ENCODE measurements around the gene INSR. TPM values are rescaled to one million over a fixed set of nuclear protein-coding genes. Genes with fewer than 3 reads are reported as not detected.

Gene INSR
- total and polyA plus RNA-seq, 2 experiments from 2014 or later: 19.2 to 52.1 TPM

DNA sequence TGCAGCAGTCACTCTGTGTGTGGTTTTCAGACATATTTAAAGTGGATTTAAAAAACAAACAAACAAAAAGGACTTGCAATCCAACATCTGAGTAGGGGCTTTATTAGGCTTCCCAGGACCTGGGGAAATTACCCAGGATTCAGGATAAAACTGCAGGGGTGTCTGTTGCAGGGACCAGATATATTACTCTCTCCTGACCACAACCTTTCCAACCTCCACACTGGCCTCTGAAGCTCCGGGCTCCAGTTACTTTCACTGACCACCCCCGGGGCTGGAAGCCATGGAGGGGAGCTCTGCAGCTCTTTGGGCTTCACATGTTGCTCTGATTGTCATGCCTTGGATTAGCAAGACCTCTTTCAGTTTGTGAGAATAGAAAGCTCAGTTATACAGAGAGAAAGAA lies 75.2 kb downstream of the INSR start (continued):
- no peak for TF ChIP-seq ZNF462 (CRISPR knock-in tag; IDR thresholded peaks at IDR 0.05)

DNA sequence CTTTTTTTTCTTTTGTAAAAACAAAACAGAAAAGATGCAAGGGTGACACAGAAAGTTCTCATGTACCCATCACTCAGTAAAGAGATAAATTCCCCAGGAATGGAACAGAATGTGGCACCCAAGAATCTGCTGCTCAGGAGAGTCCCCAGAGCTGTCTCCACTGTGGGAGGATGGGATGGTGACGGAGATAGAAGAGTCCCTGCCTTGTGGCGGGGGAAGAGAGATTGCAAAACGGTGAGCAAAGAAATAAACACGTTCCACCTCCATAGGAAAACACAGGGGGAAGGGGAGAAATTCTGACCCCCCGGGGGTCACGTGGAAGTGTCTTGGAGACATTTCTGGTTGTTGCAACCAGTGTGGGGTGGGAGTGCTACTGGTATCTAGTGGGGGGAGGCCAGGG lies 76.4 kb downstream of the INSR start:
- TF ChIP-seq ZNF114 (CRISPR knock-in tag; IDR thresholded peaks at IDR 0.05) (no peak), REST (IDR thresholded peaks at IDR 0.05; ENCODE audit: unreplicated experiment) (no peak), CREB1 (CRISPR knock-in tag; IDR thresholded peaks at IDR 0.05; ENCODE audit: low read depth) (no peak), STAT1 (IDR thresholded peaks at IDR 0.05; ENCODE audit: unreplicated experiment) (no peak), EZH2phosphoT487 (IDR thresholded peaks at IDR 0.05; ENCODE audit: unreplicated experiment) (no peak), CTCF (conservative IDR thresholded peaks at IDR 0.05; ENCODE audit: low read depth in 2 of 2) (no peak)
- H3K4me2 ChIP-seq: no peak overlapping the region
- ATAC-seq: no peak
- H3K36me3 ChIP-seq (ENCODE audit: insufficient read depth): no peaks in the 10 kb centered on the region
- Mint-ChIP-seq H3K4me3 (no peak overlapping the region), H3K4me1 (peaks cover 21% of the 10 kb centered on the region), H3K27ac (no peak overlapping the region), H3K27me3 (ENCODE audit: insufficient read depth, low read depth, poor library complexity) (peaks cover 1% of the 10 kb centered on the region), H3K9me3 (no peaks in the 10 kb centered on the region), H3K36me3 (ENCODE audit: low read depth) (no peaks in the 10 kb centered on the region; the same call in 2 of the 3 replicates)
- H3K9me2 ChIP-seq (ENCODE audit: insufficient read depth): no peaks in the 10 kb centered on the region
- H3K27ac ChIP-seq (ENCODE audit: low read depth): no peak overlapping the region
- H2AFZ ChIP-seq: no peak overlapping the region
- no peaks in the 10 kb centered on the region for H4K20me1 ChIP-seq (replicated peaks; ENCODE audit: insufficient read depth)
- DNase-seq (ENCODE audit: low spot score): no peak
- 0 out of 2 replicates have a peak, but pooled peaks cover 5% of the 10 kb centered on the region for H3K79me2 ChIP-seq (replicated peaks; ENCODE audit: insufficient read depth)
- peaks cover 20% of the 10 kb centered on the region for H3K4me1 ChIP-seq (ENCODE audit: insufficient read depth)
- H3F3A ChIP-seq (replicated peaks; ENCODE audit: low read depth): peaks cover 5% of the 10 kb centered on the region; the same call in 1 of the 2 replicates
- H3K4me3 ChIP-seq: no peak overlapping the region
- H3K27me3 ChIP-seq (ENCODE audit: insufficient read depth): no peaks in the 10 kb centered on the region
